ENCODE data around the gene SGK2. TPM values are rescaled to one million over a fixed set of nuclear protein-coding genes. Genes with fewer than 3 reads are reported as not detected.
A peak's percentile ranks its signal among the peaks of the same experiment; 100 is the strongest.

SGK2 gene
- polyA plus RNA-seq, 6 donors from 2014 or later: not detected

GRCh38 chr20:43530321-43531090, 28.3 kb upstream of the SGK2 start:
- H3K27ac Mint-ChIP-seq: no peak overlapping the region
- DNase-seq: no peak

GRCh38 chr20:43531091-43531443, 27.8 kb upstream of the SGK2 start:
- Mint-ChIP-seq H3K4me3 (no peak overlapping the region), H3K4me1 (peaks cover 0 to 4% (median 0%) of the 10 kb centered on the region in 3 donors), H3K27me3 (peaks cover 0 to 1% (median 0%) of the 10 kb centered on the region in 3 donors), H3K27ac (peak overlapping the region in 1 of 6 donors; percentile 8), H3K36me3 (peaks cover 5% of the 10 kb centered on the region in 2 donors), H3K9me3 (no peaks in the 10 kb centered on the region)
- DNase-seq (no peak), ATAC-seq (ENCODE audit: low read depth in 2 of 2) (no peak)

More at GRCh38 chr20:43530321-43531090, 28.3 kb upstream of the SGK2 start:
- no peak overlapping the region for H3K4me3 Mint-ChIP-seq
- H3K4me1 Mint-ChIP-seq: peaks cover 0 to 4% (median 0%) of the 10 kb centered on the region in 3 donors
- peaks cover 5% of the 10 kb centered on the region in 2 donors for H3K36me3 Mint-ChIP-seq
- peaks cover 0 to 5% (median 0%) of the 10 kb centered on the region in 3 donors for H3K27me3 Mint-ChIP-seq
- no peaks in the 10 kb centered on the region for H3K9me3 Mint-ChIP-seq
- no peak for ATAC-seq (ENCODE audit: low read depth in 2 of 2)

DNA sequence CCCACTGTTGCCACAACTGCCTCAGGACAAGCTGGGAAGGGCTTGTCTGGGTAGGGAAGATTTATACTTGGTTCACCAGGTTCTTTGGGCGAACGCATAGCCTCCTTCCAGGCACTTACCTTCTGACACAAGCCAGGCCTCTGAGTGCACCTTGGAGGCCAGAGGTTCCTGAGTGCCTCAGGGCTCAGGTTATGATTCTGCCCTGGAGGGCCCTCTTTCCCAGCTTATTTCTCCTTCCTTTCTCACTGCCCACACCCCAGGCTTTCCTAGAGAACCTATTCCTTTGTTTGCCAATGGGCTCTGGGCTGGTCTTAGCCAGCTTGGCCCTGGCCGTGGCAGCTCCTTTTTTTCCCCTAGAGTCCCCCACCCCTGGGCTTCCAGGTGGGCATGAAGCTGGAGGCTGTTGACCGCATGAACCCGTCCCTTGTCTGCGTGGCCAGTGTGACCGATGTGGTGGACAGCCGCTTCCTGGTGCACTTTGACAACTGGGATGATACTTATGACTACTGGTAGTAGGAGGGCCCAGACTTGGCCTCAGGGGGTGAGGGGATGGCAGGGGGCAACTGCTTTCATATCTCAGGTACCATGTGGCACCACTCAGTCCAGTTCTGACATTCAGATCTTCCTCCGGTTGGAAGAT, 26.3 kb upstream of the SGK2 start:
- no peak overlapping the region for H3K4me3 Mint-ChIP-seq
- no peaks in the 10 kb centered on the region for H3K27me3 Mint-ChIP-seq
- peaks cover 5% of the 10 kb centered on the region in 2 donors for H3K36me3 Mint-ChIP-seq
- no peaks in the 10 kb centered on the region for H3K4me1 Mint-ChIP-seq
- DNase-seq (no peak), ATAC-seq (ENCODE audit: low read depth in 2 of 2) (no peak)
- no peaks in the 10 kb centered on the region for H3K9me3 Mint-ChIP-seq
- H3K27ac Mint-ChIP-seq: no peak overlapping the region

DNA sequence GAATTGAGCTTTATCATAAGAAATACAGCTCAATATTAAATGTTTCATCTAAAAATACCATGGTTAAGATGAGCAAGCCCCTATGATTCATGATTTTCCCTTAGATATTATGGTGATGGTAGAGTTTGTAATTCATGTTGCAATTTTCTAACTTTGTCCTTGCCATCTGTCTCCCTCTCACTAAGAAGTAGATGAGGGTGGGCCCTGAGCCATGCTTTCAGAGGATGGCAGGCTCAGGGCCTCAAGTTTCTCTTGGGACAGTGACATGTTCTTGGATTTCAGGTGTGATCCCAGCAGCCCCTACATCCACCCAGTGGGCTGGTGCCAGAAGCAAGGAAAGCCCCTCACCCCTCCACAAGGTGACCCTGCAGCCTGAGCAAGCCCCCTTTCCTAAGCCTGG, 25.8 kb upstream of the SGK2 start:
- Mint-ChIP-seq H3K27ac (no peak overlapping the region), H3K4me3 (no peak overlapping the region), H3K4me1 (peaks cover 0 to 2% (median 0%) of the 10 kb centered on the region in 3 donors), H3K36me3 (peaks cover 5% of the 10 kb centered on the region in 2 donors), H3K27me3 (no peaks in the 10 kb centered on the region), H3K9me3 (no peaks in the 10 kb centered on the region)
- DNase-seq: no peak
- no peak for ATAC-seq (ENCODE audit: low read depth in 2 of 2)

DNA sequence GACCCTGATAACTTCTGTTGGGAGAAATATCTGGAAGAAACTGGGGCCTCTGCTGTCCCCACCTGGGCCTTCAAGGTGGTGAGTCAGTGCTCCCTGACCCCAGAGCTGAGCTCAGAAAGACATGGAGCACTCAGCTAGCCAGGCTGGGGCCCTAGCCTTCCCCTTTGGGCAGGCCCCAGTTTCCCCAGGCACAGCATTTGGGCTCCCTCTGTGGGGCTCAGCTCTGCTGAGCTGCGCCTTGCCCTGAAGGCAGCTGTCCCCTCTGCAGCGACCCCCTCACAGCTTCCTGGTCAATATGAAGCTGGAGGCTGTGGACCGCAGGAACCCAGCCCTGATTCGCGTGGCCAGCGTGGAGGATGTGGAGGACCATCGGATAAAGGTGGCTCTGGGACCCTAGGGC, 24.8 kb upstream of the SGK2 start:
- ATAC-seq (ENCODE audit: low read depth in 2 of 2): no peak
- Mint-ChIP-seq H3K27me3 (no peaks in the 10 kb centered on the region), H3K4me3 (no peak overlapping the region), H3K9me3 (no peaks in the 10 kb centered on the region), H3K27ac (no peak overlapping the region), H3K36me3 (peaks cover 5% of the 10 kb centered on the region in 2 donors), H3K4me1 (peaks cover 0 to 6% (median 0%) of the 10 kb centered on the region in 3 donors)
- DNase-seq: no peak

DNA sequence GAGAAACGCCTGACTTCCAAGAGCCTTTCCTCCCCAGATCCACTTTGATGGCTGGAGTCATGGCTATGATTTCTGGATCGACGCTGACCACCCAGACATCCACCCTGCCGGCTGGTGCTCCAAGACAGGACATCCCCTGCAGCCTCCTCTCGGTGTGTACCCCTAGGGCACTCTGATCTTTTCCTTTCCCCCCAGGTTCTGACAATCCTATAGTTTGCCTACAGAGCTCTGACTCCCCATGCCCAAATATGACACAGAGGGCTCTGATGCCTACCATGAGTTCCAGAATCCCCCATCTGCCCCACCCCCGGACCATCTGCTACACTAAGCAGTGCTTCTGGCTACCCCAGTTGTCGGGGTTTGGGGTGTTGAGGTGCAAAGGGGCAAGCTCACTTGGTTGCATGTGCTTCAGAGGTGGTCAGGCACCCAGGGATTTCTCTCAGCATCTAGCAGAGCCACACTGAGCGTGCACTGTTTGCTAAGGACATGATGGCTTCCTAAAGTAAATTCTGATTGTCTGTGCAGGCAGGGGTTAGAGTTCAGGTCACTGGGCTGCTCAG, 24.0 kb upstream of the SGK2 start:
- peaks cover 0 to 6% (median 0%) of the 10 kb centered on the region in 3 donors for H3K4me1 Mint-ChIP-seq
- ATAC-seq (ENCODE audit: low read depth in 2 of 2) (no peak), DNase-seq (no peak)
- no peaks in the 10 kb centered on the region for H3K27me3 Mint-ChIP-seq
- H3K9me3 Mint-ChIP-seq: no peaks in the 10 kb centered on the region
- H3K36me3 Mint-ChIP-seq: peaks cover 0 to 5% of the 10 kb centered on the region in 2 donors
- no peak overlapping the region for H3K4me3 Mint-ChIP-seq
- H3K27ac Mint-ChIP-seq: peak overlapping the region in 1 of 6 donors; percentile 30

GRCh38 chr20:43535370-43536004, 23.3 kb upstream of the SGK2 start:
- no peaks in the 10 kb centered on the region for H3K27me3 Mint-ChIP-seq
- H3K36me3 Mint-ChIP-seq: peaks cover 0 to 5% of the 10 kb centered on the region in 2 donors
- peak overlapping the region in 2 of 6 donors; percentile 16 to 30 for H3K27ac Mint-ChIP-seq
- no peaks in the 10 kb centered on the region for H3K9me3 Mint-ChIP-seq
- no peak for ATAC-seq (ENCODE audit: low read depth in 2 of 2)
- H3K4me1 Mint-ChIP-seq: peaks cover 0 to 6% (median 0%) of the 10 kb centered on the region in 3 donors
- no peak for DNase-seq
- H3K4me3 Mint-ChIP-seq: no peak overlapping the region

- DNase-seq (no peak), ATAC-seq (ENCODE audit: low read depth in 2 of 2) (no peak)
- Mint-ChIP-seq H3K9me3 (no peaks in the 10 kb centered on the region), H3K36me3 (peaks cover 0 to 1% of the 10 kb centered on the region in 2 donors), H3K27me3 (no peaks in the 10 kb centered on the region), H3K27ac (peak overlapping the region in 1 of 6 donors; percentile 74), H3K4me3 (no peak overlapping the region), H3K4me1 (peaks cover 0 to 6% (median 0%) of the 10 kb centered on the region in 3 donors)
Measured at GRCh38 chr20:43536041-43536816, 22.6 kb upstream of the SGK2 start.

- no peaks in the 10 kb centered on the region for H3K36me3 Mint-ChIP-seq
- no peak for DNase-seq
- H3K4me1 Mint-ChIP-seq: peaks cover 0 to 6% (median 0%) of the 10 kb centered on the region in 3 donors
- ATAC-seq (ENCODE audit: low read depth in 2 of 2): no peak
- H3K4me3 Mint-ChIP-seq: no peak overlapping the region
- no peaks in the 10 kb centered on the region for H3K9me3 Mint-ChIP-seq
- no peaks in the 10 kb centered on the region for H3K27me3 Mint-ChIP-seq
- H3K27ac Mint-ChIP-seq: no peak overlapping the region
Measured at GRCh38 chr20:43536817-43537440, 21.9 kb upstream of the SGK2 start.

DNA sequence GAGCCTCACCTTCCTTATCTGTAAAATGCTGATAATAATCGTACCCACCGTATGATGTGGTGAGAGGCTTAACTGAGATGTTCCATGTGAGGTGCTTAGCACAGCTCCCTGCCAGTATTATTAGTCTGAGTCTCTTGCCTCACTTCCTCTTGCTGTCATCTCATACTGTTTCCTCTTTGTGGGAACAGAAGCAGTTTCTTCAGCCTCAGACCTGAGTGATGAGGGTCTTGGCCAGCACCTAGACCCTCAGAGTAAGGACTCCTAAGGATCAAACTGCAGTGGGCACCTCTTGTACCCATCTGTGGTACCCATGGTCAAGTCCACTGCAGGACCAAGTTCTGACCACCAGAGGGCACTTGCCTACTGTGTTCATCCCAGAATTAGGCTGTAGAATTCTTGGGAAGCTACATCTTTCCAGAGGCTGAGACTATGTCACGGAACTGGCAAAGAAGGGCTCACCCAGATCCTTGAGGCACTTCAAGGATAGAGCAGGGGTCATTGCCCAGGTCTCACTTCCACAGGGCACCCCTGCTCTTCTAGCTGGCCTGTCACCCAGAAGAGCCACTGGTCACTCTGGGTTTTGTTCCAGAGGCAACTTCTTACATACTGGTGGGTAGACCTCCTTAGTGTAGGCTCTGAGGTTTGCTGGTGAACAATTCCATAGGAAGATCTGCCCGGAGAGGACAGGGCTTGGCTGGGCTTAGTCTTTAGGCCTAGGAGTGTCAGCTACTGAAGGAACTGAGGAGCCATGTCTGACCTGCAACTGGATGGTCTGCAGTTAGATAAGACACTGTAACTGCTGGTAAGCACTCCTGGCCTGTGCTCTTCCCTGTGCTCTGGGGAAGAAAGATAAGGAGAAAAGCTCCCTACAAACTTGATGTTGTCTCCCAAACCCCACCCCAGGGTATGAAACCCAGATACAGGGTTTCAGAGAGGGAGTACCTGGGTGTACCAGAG, 20.6 kb upstream of the SGK2 start:
- ATAC-seq (ENCODE audit: low read depth in 2 of 2) (peak in 1 of 2 donors; percentile 27), DNase-seq (peak; percentile 29)
- H3K4me3 Mint-ChIP-seq: no peak overlapping the region
- no peaks in the 10 kb centered on the region for H3K36me3 Mint-ChIP-seq
- no peaks in the 10 kb centered on the region for H3K9me3 Mint-ChIP-seq
- H3K27ac Mint-ChIP-seq: peak overlapping the region in 3 of 6 donors; percentile 20 to 88 (median 84)
- H3K27me3 Mint-ChIP-seq: no peaks in the 10 kb centered on the region
- H3K4me1 Mint-ChIP-seq: peaks cover 0 to 6% (median 0%) of the 10 kb centered on the region in 3 donors

DNA sequence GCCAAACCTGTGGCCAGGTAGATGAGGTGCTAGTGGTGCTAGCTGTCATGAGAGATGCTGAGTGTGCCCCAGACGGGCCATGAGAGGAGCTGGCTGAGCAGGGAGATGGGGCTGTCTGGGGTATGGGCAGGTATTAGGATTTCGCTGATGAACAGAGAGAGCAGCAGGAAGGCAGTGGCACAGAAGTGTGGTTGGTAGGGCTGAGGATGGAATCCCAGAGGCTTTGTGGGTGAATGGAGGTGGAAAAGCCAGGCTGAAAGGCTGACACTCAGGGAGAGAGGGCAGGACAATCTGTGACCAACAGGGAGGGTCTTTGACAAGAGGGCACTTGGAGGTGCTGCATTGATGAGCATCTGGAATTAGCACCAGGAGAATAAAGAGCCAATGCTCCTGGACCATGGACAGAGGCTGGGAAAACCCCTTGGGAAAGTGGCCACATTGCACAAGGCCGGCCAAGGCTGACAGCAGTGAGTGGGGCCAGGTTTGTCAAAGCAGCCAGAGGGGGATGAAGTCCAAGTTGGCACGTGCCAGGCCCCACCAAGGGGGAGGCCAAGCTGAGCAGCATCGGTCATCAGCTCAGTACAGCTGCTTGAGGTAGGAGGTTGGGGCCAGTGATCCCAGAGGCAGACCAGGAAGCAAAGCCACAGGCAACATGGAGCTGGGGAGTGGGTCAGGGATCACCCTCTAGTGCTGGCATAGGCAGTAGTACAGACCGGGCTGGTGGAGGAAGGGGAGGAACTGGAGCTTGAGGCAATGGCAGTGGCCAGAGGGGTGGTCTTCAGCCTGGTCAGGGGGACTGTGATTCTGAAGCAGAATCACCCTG, 19.7 kb upstream of the SGK2 start:
- Mint-ChIP-seq H3K9me3 (no peaks in the 10 kb centered on the region), H3K4me1 (peaks cover 0 to 6% (median 0%) of the 10 kb centered on the region in 3 donors), H3K27me3 (peaks cover 0 to 2% (median 0%) of the 10 kb centered on the region in 3 donors), H3K36me3 (no peaks in the 10 kb centered on the region), H3K27ac (peak overlapping the region in 2 of 6 donors; percentile 84 to 88), H3K4me3 (no peak overlapping the region)
- no peak for DNase-seq
- ATAC-seq (ENCODE audit: low read depth in 2 of 2): no peak

Data from naive B cell (primary cell).